Measurements from ENCODE around the gene ATPAF2. TPM values are rescaled to one million over a fixed set of nuclear protein-coding genes. Genes with fewer than 3 reads are reported as not detected.

The ATPAF2 gene
- total and polyA plus RNA-seq, 4 donors, result 12.9 to 20.1 (median 16.8) TPM

GRCh38 chr17:18064053-18064452, 25.1 kb upstream of the ATPAF2 start:
- no peak overlapping the region for H3K27ac ChIP-seq (ENCODE audit: low read depth in 1 of 2, low read length in 2 of 2)
- H3K9ac ChIP-seq (ENCODE audit: low read depth in 1 of 2, low read length in 2 of 2), result no peak overlapping the region
- H3K4me1 ChIP-seq (ENCODE audit: control insufficient read depth in 4 of 4, insufficient read depth in 4 of 4, low read length in 3 of 4), result no peaks in the 10 kb centered on the region
- H3K9me3 ChIP-seq (ENCODE audit: control insufficient read depth in 4 of 4, low read length in 3 of 4), result no peaks in the 10 kb centered on the region
- H3K27me3 ChIP-seq (ENCODE audit: control insufficient read depth in 4 of 4, insufficient read depth in 4 of 4, low read length in 3 of 4), result no peaks in the 10 kb centered on the region
- no peak for TF ChIP-seq TAF1 (conservative IDR thresholded peaks at IDR 0.05)
- TF ChIP-seq REST (IDR thresholded peaks at IDR 0.05), result no peak
- no peak for TF ChIP-seq HNF4G (IDR thresholded peaks at IDR 0.05)
- TF ChIP-seq ZBTB33 (IDR thresholded peaks at IDR 0.05), result no peak
- no peak for TF ChIP-seq RAD21 (IDR thresholded peaks at IDR 0.05)
- no peak for TF ChIP-seq MAX (IDR thresholded peaks at IDR 0.05)
- TF ChIP-seq JUND (IDR thresholded peaks at IDR 0.05), result no peak
- no peak for TF ChIP-seq EGR1 (IDR thresholded peaks at IDR 0.05; ENCODE audit: low read depth in 2 of 2)
- TF ChIP-seq GABPA (IDR thresholded peaks at IDR 0.05 in 1 of 2, conservative IDR thresholded peaks at IDR 0.05 in 1 of 2), result no peak
- no peak for TF ChIP-seq RXRA (IDR thresholded peaks at IDR 0.05)
- TF ChIP-seq FOXA2 (IDR thresholded peaks at IDR 0.05), result no peak
- no peak overlapping the region for H3K4me3 ChIP-seq (ENCODE audit: low read depth in 1 of 3, low read length in 3 of 3)
- WGBS, result 84% methylated on average over 2 of the region's 2 CpGs
- H3K36me3 ChIP-seq (ENCODE audit: control insufficient read depth in 4 of 4, insufficient read depth in 3 of 4, low read depth in 1 of 4, low read length in 3 of 4), result peaks cover 5 to 48% (median 23%) of the 10 kb centered on the region in 4 donors
- DNase-seq (ENCODE audit: low spot score), result no peak

GRCh38 chr17:18059283-18059682, 20.3 kb upstream of the ATPAF2 start:
- TF ChIP-seq JUND (IDR thresholded peaks at IDR 0.05) (no peak), FOXA2 (IDR thresholded peaks at IDR 0.05) (no peak), ZBTB33 (IDR thresholded peaks at IDR 0.05) (no peak), HNF4G (IDR thresholded peaks at IDR 0.05) (no peak), NR2F2 (IDR thresholded peaks at IDR 0.05) (no peak), GABPA (IDR thresholded peaks at IDR 0.05 in 1 of 2, conservative IDR thresholded peaks at IDR 0.05 in 1 of 2) (no peak), MAX (IDR thresholded peaks at IDR 0.05) (no peak), ATF3 (IDR thresholded peaks at IDR 0.05) (no peak), EGR1 (IDR thresholded peaks at IDR 0.05; ENCODE audit: low read depth in 2 of 2) (no peak), RAD21 (IDR thresholded peaks at IDR 0.05) (no peak), CTCF (IDR thresholded peaks at IDR 0.05; ENCODE audit: low read depth, low read length, missing input control) (no peak), RXRA (IDR thresholded peaks at IDR 0.05) (no peak)
- Histone ChIP-seq H3K4me1 (ENCODE audit: control insufficient read depth in 4 of 4, insufficient read depth in 4 of 4, low read length in 3 of 4) (no peaks in the 10 kb centered on the region), H3K9me3 (ENCODE audit: control insufficient read depth in 4 of 4, low read length in 3 of 4) (no peaks in the 10 kb centered on the region), H3K4me3 (ENCODE audit: low read depth in 1 of 3, low read length in 3 of 3) (no peak overlapping the region), H3K9ac (ENCODE audit: low read depth in 1 of 2, low read length in 2 of 2) (no peak overlapping the region), H3K27me3 (ENCODE audit: control insufficient read depth in 4 of 4, insufficient read depth in 4 of 4, low read length in 3 of 4) (no peaks in the 10 kb centered on the region), H3K36me3 (ENCODE audit: control insufficient read depth in 4 of 4, insufficient read depth in 3 of 4, low read depth in 1 of 4, low read length in 3 of 4) (peaks cover 3 to 50% (median 22%) of the 10 kb centered on the region in 4 donors), H3K27ac (ENCODE audit: low read depth in 1 of 2, low read length in 2 of 2) (no peak overlapping the region)
- 82% methylated on average over 5 of the region's 5 CpGs for WGBS
- no peak for DNase-seq (ENCODE audit: low spot score)
